ENCODE measurements around the gene RAB40C.

The RAB40C gene

DNA sequence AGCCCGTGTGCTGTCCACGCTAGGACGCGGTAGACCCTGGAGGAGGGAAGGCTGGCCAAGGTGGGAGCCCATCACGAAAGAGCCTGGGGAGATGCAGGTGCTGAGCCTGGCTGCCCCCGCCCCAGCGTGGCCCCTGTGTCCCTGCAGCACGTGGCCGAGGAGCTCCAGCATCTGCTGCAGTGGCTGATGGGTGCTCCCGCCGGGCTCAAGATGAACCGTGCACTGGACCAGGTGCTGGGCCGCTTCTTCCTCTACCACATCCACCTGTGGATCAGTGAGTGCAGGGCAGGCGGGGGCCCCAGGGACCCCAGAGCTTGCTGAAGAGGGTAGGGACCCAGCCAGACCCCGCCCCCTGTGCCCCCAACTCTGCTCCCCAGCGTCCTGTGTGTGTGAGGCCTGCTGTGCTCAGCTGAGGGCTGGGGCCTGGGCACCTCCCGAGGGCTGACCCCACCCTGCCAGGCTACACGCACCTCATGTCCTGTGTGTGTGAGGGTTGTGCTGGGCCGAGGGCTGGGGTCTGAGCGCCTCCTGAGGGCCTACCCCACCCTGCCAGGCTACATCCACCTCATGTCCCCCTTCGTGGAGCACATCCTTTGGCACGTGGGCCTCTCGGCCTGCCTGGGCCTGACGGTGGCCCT, 11.5 kb upstream of the RAB40C start:
- Histone ChIP-seq H3K36me3 (replicated peaks; ENCODE audit: low read depth, low read length) (no peaks in the 10 kb centered on the region), H3K4me1 (ENCODE audit: low read length) (no peaks in the 10 kb centered on the region), H3K27ac (ENCODE audit: low read length) (no peak overlapping the region), H4K20me1 (ENCODE audit: insufficient read depth, low read length) (no peaks in the 10 kb centered on the region), H3K79me2 (ENCODE audit: low read length) (no peaks in the 10 kb centered on the region), H2AFZ (ENCODE audit: low read depth, low read length) (no peak overlapping the region), H3K27me3 (ENCODE audit: low read depth, low read length) (no peaks in the 10 kb centered on the region), H3K4me3 (ENCODE audit: low read length) (no peak overlapping the region), H3K9me3 (ENCODE audit: insufficient read depth, low read length) (no peaks in the 10 kb centered on the region), H3K9ac (ENCODE audit: low read length) (no peak overlapping the region), H3K4me2 (ENCODE audit: low read length) (no peak overlapping the region; the same call in 1 of the 2 replicates)
- TF ChIP-seq EZH2phosphoT487 (IDR thresholded peaks at IDR 0.05; ENCODE audit: low read depth), result no peak
- TF ChIP-seq CTCF (IDR thresholded peaks at IDR 0.05; ENCODE audit: low read depth, low read length), result no peak

GRCh38 chr16:578870-579405, 10.9 kb upstream of the RAB40C start:
- Histone ChIP-seq H3K4me1 (ENCODE audit: low read length) (no peaks in the 10 kb centered on the region), H3K4me2 (ENCODE audit: low read length) (peak overlapping the region; percentile 72), H3K9me3 (ENCODE audit: insufficient read depth, low read length) (no peaks in the 10 kb centered on the region), H2AFZ (ENCODE audit: low read depth, low read length) (no peak overlapping the region), H3K4me3 (ENCODE audit: low read length) (peak overlapping the region; percentile 67), H4K20me1 (ENCODE audit: insufficient read depth, low read length) (no peaks in the 10 kb centered on the region), H3K36me3 (replicated peaks; ENCODE audit: low read depth, low read length) (no peaks in the 10 kb centered on the region), H3K27me3 (ENCODE audit: low read depth, low read length) (no peaks in the 10 kb centered on the region), H3K27ac (ENCODE audit: low read length) (no peak overlapping the region), H3K79me2 (ENCODE audit: low read length) (no peaks in the 10 kb centered on the region), H3K9ac (ENCODE audit: low read length) (no peak overlapping the region)
- peak; percentile 81 for TF ChIP-seq CTCF (IDR thresholded peaks at IDR 0.05; ENCODE audit: low read depth, low read length)
- no peak for TF ChIP-seq EZH2phosphoT487 (IDR thresholded peaks at IDR 0.05; ENCODE audit: low read depth)

- H3K79me2 ChIP-seq (ENCODE audit: low read length), result no peaks in the 10 kb centered on the region
- no peaks in the 10 kb centered on the region for H3K36me3 ChIP-seq (replicated peaks; ENCODE audit: low read depth, low read length)
- no peaks in the 10 kb centered on the region for H3K9me3 ChIP-seq (ENCODE audit: insufficient read depth, low read length)
- no peak overlapping the region for H3K4me3 ChIP-seq (ENCODE audit: low read length)
- H4K20me1 ChIP-seq (ENCODE audit: insufficient read depth, low read length), result no peaks in the 10 kb centered on the region
- no peak overlapping the region for H3K27ac ChIP-seq (ENCODE audit: low read length)
- no peak for TF ChIP-seq EZH2phosphoT487 (IDR thresholded peaks at IDR 0.05; ENCODE audit: low read depth)
- no peak for TF ChIP-seq CTCF (IDR thresholded peaks at IDR 0.05; ENCODE audit: low read depth, low read length)
- no peaks in the 10 kb centered on the region for H3K27me3 ChIP-seq (ENCODE audit: low read depth, low read length)
- H3K9ac ChIP-seq (ENCODE audit: low read length), result no peak overlapping the region
- H2AFZ ChIP-seq (ENCODE audit: low read depth, low read length), result no peak overlapping the region
- no peak overlapping the region for H3K4me2 ChIP-seq (ENCODE audit: low read length)
- H3K4me1 ChIP-seq (ENCODE audit: low read length), result no peaks in the 10 kb centered on the region
These were observed 9.5 kb upstream of the RAB40C start for GRCh38 chr16:580141-580945.

DNA sequence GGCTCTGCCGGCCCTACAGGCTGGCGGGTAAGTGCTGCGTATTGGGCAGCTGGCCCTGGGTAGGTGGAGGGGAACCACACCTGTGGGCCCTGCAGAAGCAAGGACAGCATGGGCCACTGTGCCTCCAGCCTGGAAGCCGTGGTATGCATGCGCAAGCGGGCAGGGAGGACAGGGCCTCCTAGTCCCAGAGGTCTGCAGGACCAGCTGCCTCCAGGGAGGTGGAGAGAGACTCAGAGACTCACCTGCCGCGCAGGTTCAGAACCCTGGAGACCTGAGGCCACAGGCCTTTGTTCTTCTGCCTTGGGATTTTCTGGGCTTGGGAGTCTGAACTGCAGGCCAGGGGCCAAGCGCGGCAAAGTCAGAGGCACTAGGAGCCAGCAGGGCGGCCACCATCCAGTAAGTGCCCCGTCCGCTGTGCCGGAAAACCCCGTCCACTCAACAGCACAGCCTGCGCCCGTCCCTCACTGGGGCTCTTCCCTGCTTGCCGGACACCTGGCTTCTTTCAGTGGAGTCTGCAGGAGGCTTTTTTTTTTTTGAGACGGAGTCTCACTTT, 8.8 kb upstream of the RAB40C start:
- Histone ChIP-seq H2AFZ (ENCODE audit: low read depth, low read length) (no peak overlapping the region), H3K79me2 (ENCODE audit: low read length) (no peaks in the 10 kb centered on the region), H3K36me3 (replicated peaks; ENCODE audit: low read depth, low read length) (no peaks in the 10 kb centered on the region), H3K9me3 (ENCODE audit: insufficient read depth, low read length) (no peaks in the 10 kb centered on the region), H3K4me1 (ENCODE audit: low read length) (no peaks in the 10 kb centered on the region), H3K9ac (ENCODE audit: low read length) (no peak overlapping the region), H3K27me3 (ENCODE audit: low read depth, low read length) (no peaks in the 10 kb centered on the region; the same call in 1 of the 2 replicates), H4K20me1 (ENCODE audit: insufficient read depth, low read length) (no peaks in the 10 kb centered on the region), H3K27ac (ENCODE audit: low read length) (no peak overlapping the region), H3K4me2 (ENCODE audit: low read length) (no peak overlapping the region), H3K4me3 (ENCODE audit: low read length) (no peak overlapping the region)
- TF ChIP-seq CTCF (IDR thresholded peaks at IDR 0.05; ENCODE audit: low read depth, low read length), result no peak
